Ishikawa (cell line): ENCODE results near the gene FCHO1.
A peak's percentile ranks its signal among the peaks of the same experiment; 100 is the strongest.

Experiments
- CEBPB ChIP-seq: IDR thresholded peaks from 2 replicates; pipeline ENCODE4 v1.6.1; 2012
- CREB1 ChIP-seq: IDR thresholded peaks from 2 replicates; pipeline ENCODE4 v1.6.1; 2012; ENCODE audit warnings: low read depth
- EGR1 ChIP-seq: IDR thresholded peaks from 2 replicates; pipeline ENCODE4 v1.6.1; 2012
- EP300 ChIP-seq: IDR thresholded peaks from 2 replicates; pipeline ENCODE4 v1.6.1; 2012; ENCODE audit warnings: borderline replicate concordance
- FOXM1 ChIP-seq: IDR thresholded peaks from 2 replicates; pipeline ENCODE4 v1.6.1; 2012; ENCODE audit warnings: low read depth, borderline replicate concordance
- NFIC ChIP-seq: IDR thresholded peaks from 2 replicates; pipeline ENCODE4 v1.6.1; 2012
- RAD21 ChIP-seq: IDR thresholded peaks from 2 replicates; pipeline ENCODE4 v1.6.1; 2012; ENCODE audit warnings: low read depth
- TAF1 ChIP-seq: IDR thresholded peaks from 2 replicates; pipeline ENCODE4 v1.6.1; 2012; ENCODE audit warnings: low read depth, mild to moderate bottlenecking
- TCF12 ChIP-seq: IDR thresholded peaks from 2 replicates; pipeline ENCODE4 v1.6.1; 2012; ENCODE audit warnings: low read depth
- TEAD4 ChIP-seq: IDR thresholded peaks from 2 replicates; pipeline ENCODE4 v1.6.1; 2012
- YY1 ChIP-seq: IDR thresholded peaks from 2 replicates; pipeline ENCODE4 v1.6.1; 2012; ENCODE audit warnings: low read depth
- ZBTB7A ChIP-seq: IDR thresholded peaks from 2 replicates; pipeline ENCODE4 v1.6.1; 2012; ENCODE audit warnings: low read depth
- TF ChIP-seq, protein P1 (sequence below): IDR thresholded peaks from 2 replicates; pipeline ENCODE4 v1.6.1; 2012
- TF ChIP-seq, protein P2 (sequence below): IDR thresholded peaks from 2 replicates; pipeline ENCODE4 v1.6.1; 2012; ENCODE audit warnings: low read depth, mild to moderate bottlenecking
- TF ChIP-seq, protein P3 (sequence below): IDR thresholded peaks from 2 replicates; pipeline ENCODE4 v1.6.1; 2012

Gene FCHO1

DNA sequence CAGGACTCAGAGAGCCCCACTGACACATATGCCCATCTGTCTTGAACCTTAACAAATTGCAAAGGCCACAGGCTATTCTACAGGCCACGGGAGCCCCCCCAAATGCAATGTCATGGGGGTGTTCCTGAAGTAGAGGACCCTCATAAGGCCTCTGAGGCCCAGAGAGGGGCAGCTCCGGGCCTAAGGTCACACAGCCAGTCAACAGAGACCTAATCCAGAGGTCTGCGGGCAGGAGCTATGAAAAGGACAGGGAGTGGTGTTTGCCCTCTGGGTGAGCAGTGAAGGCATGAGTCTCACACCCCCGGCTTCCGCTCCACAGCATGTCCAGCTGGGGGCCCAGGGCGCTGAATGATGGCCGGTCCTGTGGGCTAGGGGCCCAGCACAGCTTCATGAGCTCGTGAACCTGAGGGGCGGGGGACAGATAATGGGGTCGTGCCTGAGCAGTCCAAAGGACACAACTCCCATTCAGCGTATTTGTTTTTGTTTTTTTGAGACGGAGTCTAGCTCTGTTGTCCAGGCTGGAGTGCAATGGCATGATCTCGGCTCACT is 75.3 kb downstream of the FCHO1 start:
- no peak for TF ChIP-seq FOXM1
- TF ChIP-seq TAF1: no peak
- TF ChIP-seq, protein P1, sequence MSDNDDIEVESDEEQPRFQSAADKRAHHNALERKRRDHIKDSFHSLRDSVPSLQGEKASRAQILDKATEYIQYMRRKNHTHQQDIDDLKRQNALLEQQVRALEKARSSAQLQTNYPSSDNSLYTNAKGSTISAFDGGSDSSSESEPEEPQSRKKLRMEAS: no peak
- no peak for TF ChIP-seq RAD21
- TF ChIP-seq EP300: no peak
- no peak for TF ChIP-seq NFIC
- no peak for TF ChIP-seq CEBPB
- TF ChIP-seq, protein P2, sequence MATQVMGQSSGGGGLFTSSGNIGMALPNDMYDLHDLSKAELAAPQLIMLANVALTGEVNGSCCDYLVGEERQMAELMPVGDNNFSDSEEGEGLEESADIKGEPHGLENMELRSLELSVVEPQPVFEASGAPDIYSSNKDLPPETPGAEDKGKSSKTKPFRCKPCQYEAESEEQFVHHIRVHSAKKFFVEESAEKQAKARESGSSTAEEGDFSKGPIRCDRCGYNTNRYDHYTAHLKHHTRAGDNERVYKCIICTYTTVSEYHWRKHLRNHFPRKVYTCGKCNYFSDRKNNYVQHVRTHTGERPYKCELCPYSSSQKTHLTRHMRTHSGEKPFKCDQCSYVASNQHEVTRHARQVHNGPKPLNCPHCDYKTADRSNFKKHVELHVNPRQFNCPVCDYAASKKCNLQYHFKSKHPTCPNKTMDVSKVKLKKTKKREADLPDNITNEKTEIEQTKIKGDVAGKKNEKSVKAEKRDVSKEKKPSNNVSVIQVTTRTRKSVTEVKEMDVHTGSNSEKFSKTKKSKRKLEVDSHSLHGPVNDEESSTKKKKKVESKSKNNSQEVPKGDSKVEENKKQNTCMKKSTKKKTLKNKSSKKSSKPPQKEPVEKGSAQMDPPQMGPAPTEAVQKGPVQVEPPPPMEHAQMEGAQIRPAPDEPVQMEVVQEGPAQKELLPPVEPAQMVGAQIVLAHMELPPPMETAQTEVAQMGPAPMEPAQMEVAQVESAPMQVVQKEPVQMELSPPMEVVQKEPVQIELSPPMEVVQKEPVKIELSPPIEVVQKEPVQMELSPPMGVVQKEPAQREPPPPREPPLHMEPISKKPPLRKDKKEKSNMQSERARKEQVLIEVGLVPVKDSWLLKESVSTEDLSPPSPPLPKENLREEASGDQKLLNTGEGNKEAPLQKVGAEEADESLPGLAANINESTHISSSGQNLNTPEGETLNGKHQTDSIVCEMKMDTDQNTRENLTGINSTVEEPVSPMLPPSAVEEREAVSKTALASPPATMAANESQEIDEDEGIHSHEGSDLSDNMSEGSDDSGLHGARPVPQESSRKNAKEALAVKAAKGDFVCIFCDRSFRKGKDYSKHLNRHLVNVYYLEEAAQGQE: no peak
- TF ChIP-seq ZBTB7A: no peak
- TF ChIP-seq EGR1: no peak
- TF ChIP-seq TCF12: no peak
- no peak for TF ChIP-seq TEAD4
- TF ChIP-seq, protein P3, sequence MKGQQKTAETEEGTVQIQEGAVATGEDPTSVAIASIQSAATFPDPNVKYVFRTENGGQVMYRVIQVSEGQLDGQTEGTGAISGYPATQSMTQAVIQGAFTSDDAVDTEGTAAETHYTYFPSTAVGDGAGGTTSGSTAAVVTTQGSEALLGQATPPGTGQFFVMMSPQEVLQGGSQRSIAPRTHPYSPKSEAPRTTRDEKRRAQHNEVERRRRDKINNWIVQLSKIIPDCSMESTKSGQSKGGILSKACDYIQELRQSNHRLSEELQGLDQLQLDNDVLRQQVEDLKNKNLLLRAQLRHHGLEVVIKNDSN: no peak
- TF ChIP-seq CREB1: no peak
- TF ChIP-seq YY1: no peak

DNA sequence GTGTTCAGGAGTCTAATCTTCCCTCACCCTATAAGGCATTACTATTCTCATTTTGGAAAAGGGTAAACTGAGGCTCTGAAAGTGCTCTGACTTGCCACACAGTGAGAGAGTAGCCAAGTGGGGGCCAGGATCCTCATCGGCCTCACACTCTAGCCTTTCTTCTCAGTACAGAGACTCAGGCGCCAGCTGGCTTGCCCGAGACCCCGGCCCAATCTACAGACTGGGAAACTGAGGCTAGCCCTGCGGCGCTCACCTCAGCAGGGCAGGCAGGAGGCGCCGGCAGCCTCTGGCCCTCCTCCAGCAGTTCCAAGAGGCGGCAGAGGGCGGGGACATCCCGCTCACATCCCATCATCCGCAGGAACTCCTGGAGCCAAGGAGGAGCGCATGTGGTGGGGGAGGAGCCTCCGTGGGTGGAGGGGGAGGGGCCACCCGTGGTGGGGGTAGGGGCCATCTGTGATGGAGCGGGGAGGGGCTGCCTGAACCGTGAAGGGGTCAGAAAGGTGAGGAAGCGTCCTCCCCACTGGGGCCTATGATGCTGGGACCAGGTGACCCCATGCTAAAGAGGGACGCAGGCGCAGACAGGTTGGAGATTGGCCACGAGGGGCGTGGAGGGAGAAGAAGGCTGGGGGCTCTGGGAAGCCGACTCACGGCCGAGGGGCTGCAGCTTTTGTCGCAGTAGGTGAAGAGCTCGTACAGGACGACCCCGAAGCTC is 78.7 kb downstream of the FCHO1 start:
- TF ChIP-seq EGR1 (peak; percentile 34; the same call in 1 of the 2 replicates), YY1 (no peak), NFIC (peak; percentile 66), ZBTB7A (peak; percentile 95)
- TF ChIP-seq, protein P1: peak; percentile 39; the same call in 1 of the 2 replicates
- TF ChIP-seq, protein P3: peak; percentile 47

DNA sequence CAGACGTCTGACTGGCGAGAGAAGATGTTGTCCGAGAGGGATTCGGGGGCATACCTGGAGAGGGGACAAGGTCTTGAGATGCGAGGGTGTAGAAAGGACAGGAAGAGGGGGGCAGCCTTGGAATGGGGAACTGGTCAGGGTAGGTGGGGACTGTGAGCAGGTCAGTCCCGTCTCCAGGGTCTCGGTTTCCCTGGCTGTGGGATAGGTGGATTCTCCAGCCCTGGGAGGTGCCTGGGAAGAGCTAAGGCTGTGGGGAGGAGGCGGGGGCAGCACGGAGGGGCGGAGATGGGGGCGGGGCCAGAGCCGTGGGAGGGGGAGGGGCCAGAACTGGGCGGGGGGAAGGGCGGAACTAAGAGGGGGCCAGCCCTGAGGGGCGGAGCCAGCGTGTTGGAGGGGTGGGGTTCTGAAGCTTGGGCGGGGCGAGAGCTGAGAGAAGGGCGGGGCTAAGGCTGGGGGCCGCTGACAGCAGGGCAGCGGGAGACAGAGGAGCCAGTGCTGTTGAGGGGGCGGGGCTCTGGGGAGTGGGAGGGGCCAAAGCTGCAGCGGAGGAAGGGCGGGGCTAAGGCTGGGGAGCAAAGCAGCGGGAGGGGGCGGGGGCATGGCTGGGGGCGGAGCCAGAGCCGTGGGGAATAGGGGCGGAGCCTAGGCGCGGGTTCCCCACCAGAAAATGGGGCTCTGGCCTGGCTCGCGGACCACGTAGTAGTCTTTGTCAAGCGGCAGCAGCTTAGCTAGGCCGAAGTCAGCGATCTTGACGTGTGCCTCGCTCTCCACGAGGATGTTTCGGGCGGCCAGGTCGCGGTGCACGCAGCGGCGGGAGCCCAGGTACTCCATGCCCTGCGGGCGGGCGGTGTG is 79.5 kb downstream of the FCHO1 start:
- TF ChIP-seq ZBTB7A (no peak; the same call in 1 of the 2 replicates), TAF1 (no peak), CREB1 (no peak), TEAD4 (no peak)
- TF ChIP-seq, protein P1: peak; percentile 48; the same call in 1 of the 2 replicates

DNA sequence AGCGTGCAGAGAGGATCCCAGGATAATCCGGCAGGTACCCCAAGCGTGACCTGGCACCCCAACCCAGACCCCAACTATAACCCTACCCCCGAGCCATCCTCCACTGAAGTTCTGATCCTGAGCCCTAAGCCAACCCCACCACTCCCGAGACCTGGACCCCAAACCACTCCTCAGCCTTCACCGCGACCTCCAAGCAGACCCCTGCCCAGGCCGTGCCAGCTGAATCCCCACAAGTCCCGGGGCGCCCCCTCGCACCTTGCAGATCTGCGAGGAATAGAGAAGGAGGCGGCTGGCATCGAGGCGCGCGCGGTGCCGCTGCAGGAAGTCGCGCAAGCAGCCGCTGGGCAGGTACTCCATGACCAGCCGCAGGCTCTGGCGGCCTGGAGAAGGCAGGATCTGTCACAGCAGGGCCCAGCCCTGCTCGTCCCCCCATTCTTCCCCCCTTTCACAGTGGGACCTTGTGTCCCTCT is 80.2 kb downstream of the FCHO1 start:
- TF ChIP-seq TAF1: no peak
- no peak for TF ChIP-seq NFIC
- TF ChIP-seq, protein P3: no peak
- TF ChIP-seq, protein P1: peak; percentile 11; the same call in 1 of the 2 replicates

DNA sequence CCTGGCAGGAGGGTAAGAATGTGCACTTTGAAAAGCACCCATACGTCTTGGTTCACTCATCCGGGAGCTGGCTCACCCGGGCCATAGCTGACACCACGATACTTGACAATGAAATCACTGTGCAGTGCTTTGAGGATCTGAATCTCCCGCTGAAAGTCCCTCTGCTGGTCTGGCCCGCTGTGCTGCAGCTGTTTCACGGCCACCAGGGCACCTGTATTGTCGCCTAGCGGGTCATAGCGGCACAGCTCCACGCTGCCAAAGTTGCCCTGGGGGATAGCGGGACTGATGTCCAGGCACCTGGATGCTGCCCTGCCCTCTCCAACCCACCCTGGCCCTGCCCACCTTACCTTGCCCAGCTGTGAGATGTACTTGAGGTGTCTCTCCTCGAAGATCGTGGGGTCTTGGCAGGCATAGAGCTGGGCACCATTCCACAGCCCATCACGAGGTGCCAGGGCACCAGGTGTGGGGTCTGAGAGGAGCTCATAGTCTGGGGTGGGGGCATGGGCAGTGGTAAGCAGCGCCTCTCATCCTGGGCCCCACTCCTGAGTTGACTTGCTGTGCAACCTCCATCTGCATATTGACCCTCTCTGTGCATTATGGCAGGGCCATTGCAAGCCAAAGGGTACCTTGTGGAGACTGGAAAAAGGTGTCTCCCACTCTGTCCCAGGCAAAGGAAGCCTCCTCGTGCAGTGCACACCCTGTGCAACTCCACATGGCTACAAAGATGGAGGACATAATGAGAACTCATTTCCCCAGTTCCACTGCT is 81.3 kb downstream of the FCHO1 start:
- TF ChIP-seq TEAD4: no peak
- TF ChIP-seq ZBTB7A: no peak
- TF ChIP-seq, protein P3: no peak
- TF ChIP-seq, protein P2: no peak
- no peak for TF ChIP-seq YY1
- TF ChIP-seq TCF12: no peak
- no peak for TF ChIP-seq RAD21
- TF ChIP-seq CREB1: no peak
- TF ChIP-seq NFIC: no peak
- TF ChIP-seq TAF1: no peak
